Measurements from ENCODE around the gene MYO7B. TPM values are rescaled to one million over a fixed set of nuclear protein-coding genes. Genes with fewer than 3 reads are reported as not detected.

MYO7B gene
- total and polyA plus RNA-seq, 2 donors (not counting 1 experiment from before 2014, with no cell fraction given): under 0.01 TPM; not detected in 1

DNA sequence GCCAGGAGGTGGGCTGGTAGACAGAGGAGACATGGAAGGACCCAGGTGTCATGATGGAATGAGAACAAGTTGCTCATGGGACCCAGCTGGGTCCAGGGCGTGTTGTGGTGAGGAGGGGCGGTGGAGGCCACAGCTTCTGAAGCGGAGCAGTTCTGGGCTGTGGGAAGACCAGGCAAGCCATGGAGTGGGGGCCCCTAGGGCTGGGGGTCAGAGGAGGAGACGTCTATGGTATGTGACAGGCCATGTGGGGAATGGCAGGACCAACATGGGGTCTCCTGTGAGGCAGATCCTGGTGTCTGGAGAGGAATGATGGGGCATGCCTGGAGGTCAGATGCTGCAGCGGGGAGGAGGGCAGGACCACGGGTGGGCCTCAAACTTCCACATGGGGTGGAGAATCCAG, 16.9 kb downstream of the MYO7B start:
- Histone ChIP-seq H3K4me3 (replicated peaks in 1 of 4; ENCODE audit: control extremely low read depth in 1 of 4, insufficient read depth in 1 of 4, low read depth in 3 of 4, low read length in 4 of 4) (no peak overlapping the region), H3K9ac (ENCODE audit: insufficient read depth, low read length) (no peak overlapping the region), H3K4me2 (ENCODE audit: extremely low read depth, insufficient read depth, low read length) (no peak overlapping the region), H3K36me3 (ENCODE audit: control insufficient read depth, insufficient read depth, low read length) (no peaks in the 10 kb centered on the region), H3K27ac (ENCODE audit: insufficient read depth, low read length) (no peak overlapping the region), H3K27me3 (ENCODE audit: control insufficient read depth, insufficient read depth, low read length) (peaks cover 24% of the 10 kb centered on the region), H2AFZ (ENCODE audit: low read length) (no peak overlapping the region), H3K79me2 (ENCODE audit: control insufficient read depth, insufficient read depth, low read length) (no peaks in the 10 kb centered on the region), H4K20me1 (ENCODE audit: control insufficient read depth, extremely low read depth, insufficient read depth, low read length) (no peaks in the 10 kb centered on the region), H3K9me3 (ENCODE audit: control insufficient read depth, insufficient read depth, low read depth, low read length) (no peaks in the 10 kb centered on the region), H3K4me1 (ENCODE audit: control insufficient read depth, extremely low read depth, insufficient read depth, low read length) (no peaks in the 10 kb centered on the region)
- DNase-seq (ENCODE audit: low read depth in 2 of 2): no peak
- TF ChIP-seq EZH2 (IDR thresholded peaks at IDR 0.05; ENCODE audit: low read length, missing control alignments): no peak
- TF ChIP-seq CTCF (conservative IDR thresholded peaks at IDR 0.05 in 1 of 2, IDR thresholded peaks at IDR 0.05 in 1 of 2; ENCODE audit: low read depth in 1 of 2, low read length in 2 of 2): no peak

- Histone ChIP-seq H3K27ac (ENCODE audit: insufficient read depth, low read length) (no peak overlapping the region), H4K20me1 (ENCODE audit: control insufficient read depth, extremely low read depth, insufficient read depth, low read length) (no peaks in the 10 kb centered on the region), H3K4me2 (ENCODE audit: extremely low read depth, insufficient read depth, low read length) (no peak overlapping the region), H3K9ac (ENCODE audit: insufficient read depth, low read length) (no peak overlapping the region), H2AFZ (ENCODE audit: low read length) (no peak overlapping the region), H3K9me3 (ENCODE audit: control insufficient read depth, insufficient read depth, low read depth, low read length) (no peaks in the 10 kb centered on the region), H3K36me3 (ENCODE audit: control insufficient read depth, insufficient read depth, low read length) (no peaks in the 10 kb centered on the region), H3K27me3 (ENCODE audit: control insufficient read depth, insufficient read depth, low read length) (peaks cover 24% of the 10 kb centered on the region), H3K4me3 (replicated peaks in 1 of 4; ENCODE audit: control extremely low read depth in 1 of 4, insufficient read depth in 1 of 4, low read depth in 3 of 4, low read length in 4 of 4) (no peak overlapping the region), H3K4me1 (ENCODE audit: control insufficient read depth, extremely low read depth, insufficient read depth, low read length) (no peaks in the 10 kb centered on the region), H3K79me2 (ENCODE audit: control insufficient read depth, insufficient read depth, low read length) (no peaks in the 10 kb centered on the region)
- DNase-seq (ENCODE audit: low read depth in 2 of 2): no peak
- TF ChIP-seq CTCF (conservative IDR thresholded peaks at IDR 0.05 in 1 of 2, IDR thresholded peaks at IDR 0.05 in 1 of 2; ENCODE audit: low read depth in 1 of 2, low read length in 2 of 2): no peak
- TF ChIP-seq EZH2 (IDR thresholded peaks at IDR 0.05; ENCODE audit: low read length, missing control alignments): no peak
These were observed 17.4 kb downstream of the MYO7B start for GRCh38 chr2:127552846-127553245.

DNA sequence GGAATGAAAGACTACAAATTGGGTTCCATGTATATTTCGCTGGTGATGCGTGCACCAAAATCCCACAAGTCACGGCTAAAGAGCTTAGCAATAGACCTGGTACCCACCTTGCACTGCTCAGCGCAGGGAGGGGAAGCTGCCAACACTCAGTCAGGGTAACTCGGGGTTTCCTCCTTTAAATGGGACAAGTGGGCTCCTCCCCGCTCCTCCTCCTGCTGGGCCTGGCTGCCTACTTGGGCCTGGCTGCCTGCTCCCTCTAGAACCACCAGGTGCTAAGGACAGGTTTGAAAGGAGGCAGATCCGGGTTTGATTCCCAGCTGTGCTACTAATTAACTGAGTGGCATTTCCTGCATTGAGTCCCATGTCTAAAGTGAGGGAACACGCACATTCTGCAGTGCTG, 23.4 kb downstream of the MYO7B start:
- no peak overlapping the region for H2AFZ ChIP-seq (ENCODE audit: low read length)
- H3K79me2 ChIP-seq (ENCODE audit: control insufficient read depth, insufficient read depth, low read length): no peaks in the 10 kb centered on the region
- no peaks in the 10 kb centered on the region for H3K9me3 ChIP-seq (ENCODE audit: control insufficient read depth, insufficient read depth, low read depth, low read length)
- no peak overlapping the region for H3K27ac ChIP-seq (ENCODE audit: insufficient read depth, low read length)
- H3K4me2 ChIP-seq (ENCODE audit: extremely low read depth, insufficient read depth, low read length): no peak overlapping the region
- H3K4me1 ChIP-seq (ENCODE audit: control insufficient read depth, extremely low read depth, insufficient read depth, low read length): no peaks in the 10 kb centered on the region
- TF ChIP-seq EZH2 (IDR thresholded peaks at IDR 0.05; ENCODE audit: low read length, missing control alignments) (no peak), CTCF (conservative IDR thresholded peaks at IDR 0.05 in 1 of 2, IDR thresholded peaks at IDR 0.05 in 1 of 2; ENCODE audit: low read depth in 1 of 2, low read length in 2 of 2) (no peak)
- no peaks in the 10 kb centered on the region for H3K36me3 ChIP-seq (ENCODE audit: control insufficient read depth, insufficient read depth, low read length)
- no peak overlapping the region for H3K4me3 ChIP-seq (replicated peaks in 1 of 4; ENCODE audit: control extremely low read depth in 1 of 4, insufficient read depth in 1 of 4, low read depth in 3 of 4, low read length in 4 of 4)
- no peak for DNase-seq (ENCODE audit: low read depth in 2 of 2)
- H4K20me1 ChIP-seq (ENCODE audit: control insufficient read depth, extremely low read depth, insufficient read depth, low read length): no peaks in the 10 kb centered on the region
- H3K9ac ChIP-seq (ENCODE audit: insufficient read depth, low read length): no peak overlapping the region
- peaks cover 10% of the 10 kb centered on the region for H3K27me3 ChIP-seq (ENCODE audit: control insufficient read depth, insufficient read depth, low read length)
